IMR-90 (cell line): ENCODE results near the gene ZNF586. TPM values are rescaled to one million over a fixed set of nuclear protein-coding genes. Genes with fewer than 3 reads are reported as not detected.

Experiments used
- ATAC-seq: fragments of 200-7000 bp; cut with Tn5 transposase; 2 replicates; pipeline ENCODE4 v1.9.1; 2020; ENCODE audit warnings: low read depth, mild to moderate bottlenecking, moderate library complexity
- BruUV-seq: library from RNA; stranded (reverse); fragments of 400-500 nt; replicated peaks from 2 replicates; lab custom pipeline; 2021; lab: Mats Ljungman, UMichigan
- CTCF ChIA-PET: fragments of 300-600 bp; formaldehyde crosslinking; extraction: SDS; loops from one replicate; lab custom pipeline; 2021; ENCODE audit warnings: antibody characterized with exemption; lab: Yijun Ruan, JAX
- POLR2A ChIA-PET: fragments of 300-600 bp; sonication (Branson Sonifier 250); formaldehyde crosslinking; loops from one replicate; lab custom pipeline; 2022; ENCODE audit warnings: antibody characterized with exemption; ENCODE audit not compliant: unreplicated experiment; lab: Charles Lee
- DNase-seq: peaks from one replicate; pipeline ENCODE4 v3.0.0; 2013
- H2AFZ ChIP-seq: replicated peaks from 2 replicates; pipeline ENCODE3; 2013; ENCODE audit warnings: low read length, mild to moderate bottlenecking; ENCODE audit not compliant: poor library complexity
- H2AK5ac ChIP-seq: 2 replicates; pipeline ENCODE4 v1.6.1; 2013; ENCODE audit warnings: low read depth, low read length, inconsistent platforms
- H2AK9ac ChIP-seq: replicated peaks from 2 replicates; pipeline ENCODE3; 2013; ENCODE audit warnings: mild to moderate bottlenecking, low read depth, low read length, moderate library complexity; ENCODE audit not compliant: poor library complexity
- H2BK120ac ChIP-seq: 2 replicates; pipeline ENCODE4 v1.6.1; 2013; ENCODE audit warnings: low read depth, low read length, inconsistent platforms
- H2BK15ac ChIP-seq: 3 replicates; pipeline ENCODE4 v1.6.1; 2013; ENCODE audit warnings: low read depth, low read length, inconsistent platforms
- H2BK20ac ChIP-seq: 2 replicates; pipeline ENCODE4 v1.6.1; 2013; ENCODE audit warnings: low read depth, mild to moderate bottlenecking, inconsistent platforms, low read length, moderate library complexity
- H2BK5ac ChIP-seq: 2 replicates; pipeline ENCODE4 v1.6.1; 2013; ENCODE audit warnings: mild to moderate bottlenecking, low read depth, low read length, inconsistent platforms; ENCODE audit not compliant: poor library complexity, severe bottlenecking
- H3K14ac ChIP-seq: replicated peaks from 2 replicates; pipeline ENCODE4 v1.6.1; 2013; ENCODE audit warnings: low read depth, low read length, inconsistent platforms
- H3K18ac ChIP-seq: 2 replicates; pipeline ENCODE4 v1.6.1; 2013; ENCODE audit warnings: low read depth, low read length, control low read depth
- H3K23ac ChIP-seq: 2 replicates; pipeline ENCODE4 v1.6.1; 2013; ENCODE audit warnings: low read depth, low read length, inconsistent platforms
- H3K27ac ChIP-seq: 2 replicates; pipeline ENCODE4 v1.5.1; 2013; ENCODE audit warnings: mild to moderate bottlenecking, control low read depth, low read length; ENCODE audit not compliant: insufficient read depth
- H3K27me3 ChIP-seq: 2 replicates; pipeline ENCODE4 v1.6.1; 2013; ENCODE audit warnings: low read length; ENCODE audit not compliant: control insufficient read depth, insufficient read depth
- H3K36me3 ChIP-seq: 2 replicates; pipeline ENCODE4 v1.6.1; 2013; ENCODE audit warnings: low read length, mixed read lengths; ENCODE audit not compliant: control insufficient read depth, insufficient read depth
- H3K4ac ChIP-seq: 2 replicates; pipeline ENCODE4 v1.6.1; 2013; ENCODE audit warnings: low read depth, low read length, inconsistent platforms
- H3K4me1 ChIP-seq: 2 replicates; pipeline ENCODE4 v1.6.1; 2013; ENCODE audit warnings: low read length, mixed read lengths; ENCODE audit not compliant: control insufficient read depth, insufficient read depth
- H3K4me2 ChIP-seq: 2 replicates; pipeline ENCODE4 v1.6.1; 2013; ENCODE audit warnings: low read depth, mild to moderate bottlenecking, control low read depth, low read length, moderate library complexity
- H3K4me3 ChIP-seq: 2 replicates; pipeline ENCODE4 v1.5.1; 2013; ENCODE audit warnings: low read depth, mild to moderate bottlenecking, control low read depth, low read length, moderate library complexity; ENCODE audit not compliant: insufficient read depth
- H3K56ac ChIP-seq: 2 replicates; pipeline ENCODE4 v1.6.1; 2013; ENCODE audit warnings: low read length, inconsistent platforms; ENCODE audit not compliant: insufficient read depth; ENCODE audit errors: extremely low read depth
- H3K79me1 ChIP-seq, 2 experiments: 2 replicates each; pipeline ENCODE4 v1.6.1; 2013; ENCODE audit warnings: low read length in 2 of 2, inconsistent platforms in 1 of 2, low read depth in 1 of 2
- H3K9ac ChIP-seq: 2 replicates; pipeline ENCODE4 v1.6.1; 2013; ENCODE audit warnings: low read depth, low read length, control low read depth
- H3K9me1 ChIP-seq: 2 replicates; pipeline ENCODE4 v1.6.1; 2013; ENCODE audit warnings: low read length, inconsistent platforms; ENCODE audit not compliant: insufficient read depth
- H3K9me3 ChIP-seq: 2 replicates; pipeline ENCODE4 v1.6.1; 2013; ENCODE audit warnings: low read length; ENCODE audit not compliant: control insufficient read depth, insufficient read depth
- H4K20me1 ChIP-seq: 2 replicates; pipeline ENCODE4 v1.6.1; 2013; ENCODE audit warnings: low read length, inconsistent platforms; ENCODE audit not compliant: insufficient read depth
- H4K5ac ChIP-seq: 2 replicates; pipeline ENCODE4 v1.6.1; 2013; ENCODE audit warnings: mild to moderate bottlenecking, low read depth, low read length, control low read depth
- H4K8ac ChIP-seq, 2 experiments: 2 replicates each; pipeline ENCODE4 v1.6.1; 2013; ENCODE audit warnings: low read depth in 2 of 2, low read length in 2 of 2, control low read depth in 1 of 2, inconsistent platforms in 1 of 2
- H4K91ac ChIP-seq: 2 replicates; pipeline ENCODE4 v1.6.1; 2013; ENCODE audit warnings: low read depth, low read length, inconsistent platforms; ENCODE audit not compliant: insufficient read depth
- CEBPB ChIP-seq: IDR thresholded peaks from 2 replicates; pipeline ENCODE4 v1.6.1; 2012; ENCODE audit warnings: low read depth, low read length, improper control_type of control experiment
- CHD1 ChIP-seq: IDR thresholded peaks from 2 replicates; pipeline ENCODE4 v1.6.1; 2012; ENCODE audit warnings: low read depth, low read length, improper control_type of control experiment
- FOS ChIP-seq: fragments of 150-350 bp; IDR thresholded peaks from 2 replicates; pipeline ENCODE4 v1.6.1; 2016; ENCODE audit warnings: low read depth, low read length
- MAFK ChIP-seq: IDR thresholded peaks from 2 replicates; pipeline ENCODE4 v1.6.1; 2012; ENCODE audit warnings: low read depth, low read length, improper control_type of control experiment
- MAZ ChIP-seq: IDR thresholded peaks from 2 replicates; pipeline ENCODE4 v1.6.1; 2012; ENCODE audit warnings: low read depth, mild to moderate bottlenecking, low read length, improper control_type of control experiment, moderate library complexity, borderline replicate concordance
- MXI1 ChIP-seq: IDR thresholded peaks from 2 replicates; pipeline ENCODE4 v1.6.1; 2012; ENCODE audit warnings: low read depth, mild to moderate bottlenecking, low read length, moderate library complexity, borderline replicate concordance
- NFE2L2 ChIP-seq: fragments of 150-350 bp; IDR thresholded peaks from 2 replicates; pipeline ENCODE4 v1.6.1; 2016; ENCODE audit warnings: low read depth, mild to moderate bottlenecking, low read length
- POLR2A ChIP-seq: IDR thresholded peaks from 2 replicates; pipeline ENCODE4 v1.6.1; 2012; ENCODE audit warnings: mild to moderate bottlenecking, low read depth, low read length
- RAD21 ChIP-seq: IDR thresholded peaks from 2 replicates; pipeline ENCODE4 v1.6.1; 2012; ENCODE audit warnings: low read length, improper control_type of control experiment
- RCOR1 ChIP-seq: IDR thresholded peaks from 2 replicates; pipeline ENCODE4 v1.6.1; 2012; ENCODE audit warnings: mild to moderate bottlenecking, low read length, improper control_type of control experiment; ENCODE audit not compliant: insufficient replicate concordance
- RFX5 ChIP-seq: IDR thresholded peaks from 2 replicates; pipeline ENCODE4 v1.8.0; 2012; ENCODE audit warnings: low read depth, mild to moderate bottlenecking, low read length, moderate library complexity
- SMC3 ChIP-seq: fragments of 150-350 bp; IDR thresholded peaks from 2 replicates; pipeline ENCODE4 v1.6.1; 2016; ENCODE audit warnings: low read depth, mild to moderate bottlenecking, antibody characterized with exemption, low read length, moderate library complexity
- WGBS, 2 experiments: methylation state at CpG; one replicate each; pipeline versions ENCODE4 v1.1.5 to v1.1.7; 2013; ENCODE audit warnings: missing lambda C conversion rate in 2 of 2; ENCODE audit not compliant: insufficient read length in 1 of 2; ENCODE audit errors: extremely low coverage in 2 of 2; 5-methylcytosine and 5-hydroxymethylcytosine counted together
- dilution Hi-C: fragments of 300-500 bp; cut with HindIII; formaldehyde crosslinking; loops from one replicate; pipeline ENCODE4 v1.14.3; 2018; ENCODE audit warnings: low sequenced_read_pairs; ENCODE audit not compliant: unreplicated experiment
- in situ Hi-C: fragments of 300-500 bp; cut with MboI; formaldehyde crosslinking; loops from 3 replicates; pipeline ENCODE4 v1.14.3; 2019; ENCODE audit warnings: low sequenced_read_pairs, inconsistent platforms, mixed read lengths
- intact Hi-C: fragments of 100-400 bp; cut with micrococcal nuclease; formaldehyde crosslinking; loops from 2 replicates; pipeline ENCODE4 v1.10.0; 2022
- polyA plus RNA-seq, 3 experiments: library from polyadenylated mRNA; depleted of rRNA; stranded (reverse); fragments of >200 nt; gene quantifications; 2 replicates each; pipeline ENCODE4 v1.2.3, GENCODE V29; 2012; ENCODE audit warnings: low replicate concordance in 1 of 3
- total RNA-seq: library from RNA; depleted of rRNA; stranded (reverse); fragments of >200 nt; gene quantifications from 2 replicates; pipeline ENCODE4 v1.2.3, GENCODE V29; 2012
- TF ChIP-seq, protein P1 (sequence below): fragments of 150-350 bp; IDR thresholded peaks from 2 replicates; pipeline ENCODE4 v1.6.1; 2017; ENCODE audit warnings: mild to moderate bottlenecking, antibody characterized with exemption, low read length, low read depth
- TF ChIP-seq, protein P2 (sequence below): fragments of 150-350 bp; IDR thresholded peaks from 2 replicates; pipeline ENCODE4 v1.6.1; 2016; ENCODE audit warnings: low read depth, mild to moderate bottlenecking, low read length, moderate library complexity, borderline replicate concordance

The ZNF586 gene
- total and polyA plus RNA-seq, 2 of the 4 experiments (the other 2 are of a cell fraction): 5.6 to 18.6 TPM

DNA sequence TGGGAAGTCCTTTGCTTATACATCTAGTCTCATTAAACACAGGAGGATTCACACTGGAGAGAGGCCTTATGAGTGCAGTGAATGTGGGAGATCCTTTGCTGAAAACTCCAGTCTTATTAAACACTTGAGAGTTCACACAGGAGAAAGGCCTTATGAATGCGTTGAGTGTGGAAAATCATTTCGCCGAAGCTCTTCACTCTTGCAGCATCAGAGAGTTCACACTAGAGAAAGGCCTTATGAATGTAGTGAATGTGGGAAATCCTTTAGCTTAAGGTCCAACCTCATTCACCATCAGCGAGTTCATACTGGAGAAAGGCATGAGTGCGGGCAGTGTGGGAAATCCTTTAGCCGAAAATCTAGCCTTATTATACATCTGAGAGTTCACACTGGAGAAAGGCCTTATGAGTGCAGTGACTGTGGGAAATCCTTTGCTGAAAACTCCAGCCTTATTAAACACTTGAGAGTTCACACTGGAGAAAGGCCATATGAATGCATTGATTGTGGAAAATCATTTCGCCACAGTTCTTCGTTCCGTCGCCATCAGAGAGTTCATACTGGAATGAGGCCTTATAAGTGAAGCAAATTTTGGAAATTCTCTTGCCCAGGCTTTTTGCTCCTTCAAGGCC lies 9.9 kb downstream of the ZNF586 start:
- no peak overlapping the region for H2AK5ac ChIP-seq
- no peak overlapping the region for H4K8ac ChIP-seq
- H3K4me3 ChIP-seq: no peak overlapping the region
- H2BK15ac ChIP-seq: no peak overlapping the region
- no peaks in the 10 kb centered on the region for H3K27me3 ChIP-seq
- TF ChIP-seq, protein P1, sequence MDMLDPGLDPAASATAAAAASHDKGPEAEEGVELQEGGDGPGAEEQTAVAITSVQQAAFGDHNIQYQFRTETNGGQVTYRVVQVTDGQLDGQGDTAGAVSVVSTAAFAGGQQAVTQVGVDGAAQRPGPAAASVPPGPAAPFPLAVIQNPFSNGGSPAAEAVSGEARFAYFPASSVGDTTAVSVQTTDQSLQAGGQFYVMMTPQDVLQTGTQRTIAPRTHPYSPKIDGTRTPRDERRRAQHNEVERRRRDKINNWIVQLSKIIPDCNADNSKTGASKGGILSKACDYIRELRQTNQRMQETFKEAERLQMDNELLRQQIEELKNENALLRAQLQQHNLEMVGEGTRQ: no peak
- TF ChIP-seq, protein P2, sequence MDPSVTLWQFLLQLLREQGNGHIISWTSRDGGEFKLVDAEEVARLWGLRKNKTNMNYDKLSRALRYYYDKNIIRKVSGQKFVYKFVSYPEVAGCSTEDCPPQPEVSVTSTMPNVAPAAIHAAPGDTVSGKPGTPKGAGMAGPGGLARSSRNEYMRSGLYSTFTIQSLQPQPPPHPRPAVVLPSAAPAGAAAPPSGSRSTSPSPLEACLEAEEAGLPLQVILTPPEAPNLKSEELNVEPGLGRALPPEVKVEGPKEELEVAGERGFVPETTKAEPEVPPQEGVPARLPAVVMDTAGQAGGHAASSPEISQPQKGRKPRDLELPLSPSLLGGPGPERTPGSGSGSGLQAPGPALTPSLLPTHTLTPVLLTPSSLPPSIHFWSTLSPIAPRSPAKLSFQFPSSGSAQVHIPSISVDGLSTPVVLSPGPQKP: no peak
- TF ChIP-seq CHD1 (no peak), FOS (no peak), MAZ (no peak), RCOR1 (no peak), SMC3 (no peak), MXI1 (no peak), RFX5 (no peak), CEBPB (no peak), POLR2A (no peak), RAD21 (no peak), NFE2L2 (no peak), MAFK (no peak)
- H3K36me3 ChIP-seq: peaks cover 60% of the 10 kb centered on the region
- no peak overlapping the region for H3K23ac ChIP-seq
- no peak overlapping the region for H4K91ac ChIP-seq
- peaks cover 13% of the 10 kb centered on the region; the same call in 1 of the 2 replicates for H4K20me1 ChIP-seq
- no peak overlapping the region for H3K4me2 ChIP-seq
- H3K9ac ChIP-seq: no peak overlapping the region
- ChIA-PET CTCF (no interaction called here), POLR2A (no interaction called here)
- H2BK120ac ChIP-seq: no peak overlapping the region
- in situ Hi-C loops: no loop called here
- H3K27ac ChIP-seq: no peak overlapping the region
- no peak overlapping the region for H3K4ac ChIP-seq
- no peak overlapping the region for H2AK9ac ChIP-seq
- no peak overlapping the region for H3K56ac ChIP-seq
- no peak for DNase-seq
- H3K14ac ChIP-seq: no peak overlapping the region
- H4K5ac ChIP-seq: no peak overlapping the region
- H3K9me3 ChIP-seq: peaks cover 55% of the 10 kb centered on the region
- ATAC-seq: no peak
- no peak overlapping the region for H3K18ac ChIP-seq
- intact Hi-C loops: no loop called here
- H3K79me1 ChIP-seq: peaks cover 34 to 47% of the 10 kb centered on the region in 2 experiments
- H3K9me1 ChIP-seq: no peaks in the 10 kb centered on the region
- WGBS, 2 experiments: 100% methylated on average over 1 of the region's 10 CpGs; no CpG with 5 or more reads in 1 of the 2 experiments
- no peak overlapping the region for H2BK5ac ChIP-seq
- no peaks in the 10 kb centered on the region for H3K4me1 ChIP-seq
- no TSS peak for BruUV-seq
- no peak overlapping the region for H2AFZ ChIP-seq
- dilution Hi-C loops: no loop called here
- H2BK20ac ChIP-seq: no peak overlapping the region
